Loucy (cell line): Measurements from ENCODE around the gene KRT76.

ENCODE experiments used
- H2AFZ ChIP-seq: fragments of 200-600 bp; sonication (generic); 2 replicates; pipeline ENCODE4 v1.6.0; 2016; ENCODE audit warnings: antibody characterized with exemption, mild to moderate bottlenecking, low read length, moderate library complexity
- H3F3A ChIP-seq: fragments of 200-600 bp; 2 replicates; pipeline ENCODE4 v1.6.0; 2016; ENCODE audit warnings: antibody characterized with exemption, low read depth, mild to moderate bottlenecking
- H3K27me3 ChIP-seq: fragments of 200-600 bp; sonication (generic); 2 replicates; pipeline ENCODE4 v1.6.1; 2014; ENCODE audit warnings: low read length, mild to moderate bottlenecking; ENCODE audit not compliant: insufficient read depth, poor library complexity, severe bottlenecking
- H3K36me3 ChIP-seq: fragments of 200-600 bp; sonication (generic); 2 replicates; pipeline ENCODE4 v1.6.1; 2016; ENCODE audit warnings: low read length; ENCODE audit not compliant: insufficient read depth
- H3K4me1 ChIP-seq: fragments of 200-600 bp; sonication (generic); 2 replicates; pipeline ENCODE4 v1.5.1; 2014; ENCODE audit warnings: low read length, mild to moderate bottlenecking; ENCODE audit not compliant: insufficient read depth, poor library complexity, severe bottlenecking
- H3K4me2 ChIP-seq: fragments of 200-600 bp; sonication (generic); 2 replicates; pipeline ENCODE4 v1.6.0; 2014; ENCODE audit warnings: antibody characterized with exemption, low read length, low read depth, mild to moderate bottlenecking; ENCODE audit not compliant: poor library complexity, severe bottlenecking
- H3K4me3 ChIP-seq: fragments of 200-600 bp; sonication (generic); 2 replicates; pipeline ENCODE4 v1.5.1; 2014; ENCODE audit warnings: low read length, mild to moderate bottlenecking, mixed read lengths; ENCODE audit not compliant: poor library complexity, severe bottlenecking
- H3K79me2 ChIP-seq: fragments of 200-600 bp; sonication (generic); 2 replicates; pipeline ENCODE4 v1.6.1; 2014; ENCODE audit warnings: low read length; ENCODE audit not compliant: insufficient read depth
- H3K9ac ChIP-seq: fragments of 200-600 bp; sonication (generic); 2 replicates; pipeline ENCODE4 v1.6.0; 2014; ENCODE audit warnings: mild to moderate bottlenecking, low read depth, low read length, moderate library complexity; ENCODE audit not compliant: poor library complexity, severe bottlenecking
- H3K9me2 ChIP-seq: fragments of 200-600 bp; sonication (generic); replicated peaks from 2 replicates; pipeline ENCODE4 v1.6.1; 2016; ENCODE audit warnings: low read depth, low read length, mixed read lengths
- H3K9me3 ChIP-seq: fragments of 200-600 bp; sonication (generic); 2 replicates; pipeline ENCODE4 v1.6.1; 2014; ENCODE audit warnings: mild to moderate bottlenecking, antibody characterized with exemption, low read length, low read depth; ENCODE audit not compliant: insufficient read depth
- H4K20me1 ChIP-seq: fragments of 200-600 bp; sonication (generic); 2 replicates; pipeline ENCODE4 v1.6.0; 2014; ENCODE audit warnings: antibody characterized with exemption, low read length, mild to moderate bottlenecking; ENCODE audit not compliant: insufficient read depth, poor library complexity, severe bottlenecking
- CTCF ChIP-seq: fragments of 200-600 bp; sonication (generic); conservative IDR thresholded peaks from 2 replicates; pipeline ENCODE4 v1.5.1; 2014; ENCODE audit warnings: mild to moderate bottlenecking, antibody characterized with exemption, low read length
- EZH2phosphoT487 ChIP-seq: fragments of 200-600 bp; IDR thresholded peaks from 2 replicates; pipeline ENCODE4 v1.6.1; 2018; ENCODE audit warnings: antibody characterized with exemption, mild to moderate bottlenecking, moderate library complexity, borderline replicate concordance

The KRT76 gene

GRCh38 chr12:52823761-52824450 lies 46.8 kb upstream of the KRT76 start:
- no peak overlapping the region for H3K9ac ChIP-seq
- H3K4me2 ChIP-seq = no peak overlapping the region
- no peak for TF ChIP-seq CTCF
- TF ChIP-seq EZH2phosphoT487 = no peak
- H3K36me3 ChIP-seq = no peaks in the 10 kb centered on the region
- H3K4me3 ChIP-seq = no peak overlapping the region
- no peaks in the 10 kb centered on the region for H3K9me3 ChIP-seq
- peaks cover 5% of the 10 kb centered on the region for H3K4me1 ChIP-seq
- no peak overlapping the region for H2AFZ ChIP-seq
- no peaks in the 10 kb centered on the region for H3K27me3 ChIP-seq
- no peaks in the 10 kb centered on the region for H3K9me2 ChIP-seq
- no peaks in the 10 kb centered on the region for H3F3A ChIP-seq
- H4K20me1 ChIP-seq = no peaks in the 10 kb centered on the region
- no peaks in the 10 kb centered on the region for H3K79me2 ChIP-seq

- no peak overlapping the region for H3K9ac ChIP-seq
- no peaks in the 10 kb centered on the region for H3K27me3 ChIP-seq
- no peaks in the 10 kb centered on the region for H3K79me2 ChIP-seq
- H3F3A ChIP-seq = no peaks in the 10 kb centered on the region
- no peaks in the 10 kb centered on the region for H3K36me3 ChIP-seq
- no peak overlapping the region for H2AFZ ChIP-seq
- no peak overlapping the region for H3K4me2 ChIP-seq
- no peak for TF ChIP-seq CTCF
- no peak for TF ChIP-seq EZH2phosphoT487
- no peaks in the 10 kb centered on the region for H3K4me1 ChIP-seq
- H3K9me3 ChIP-seq = no peaks in the 10 kb centered on the region
- no peaks in the 10 kb centered on the region for H4K20me1 ChIP-seq
- H3K4me3 ChIP-seq = no peak overlapping the region
- no peaks in the 10 kb centered on the region for H3K9me2 ChIP-seq
Observed at GRCh38 chr12:52822771-52823510, 45.8 kb upstream of the KRT76 start.

GRCh38 chr12:52821826-52822660 lies 44.9 kb upstream of the KRT76 start:
- H3K9me2 ChIP-seq = no peaks in the 10 kb centered on the region
- TF ChIP-seq CTCF = no peak
- TF ChIP-seq EZH2phosphoT487 = no peak
- H3F3A ChIP-seq = no peaks in the 10 kb centered on the region
- H3K79me2 ChIP-seq = no peaks in the 10 kb centered on the region
- H3K9me3 ChIP-seq = no peaks in the 10 kb centered on the region
- no peaks in the 10 kb centered on the region for H4K20me1 ChIP-seq
- no peak overlapping the region for H3K4me3 ChIP-seq
- no peaks in the 10 kb centered on the region for H3K27me3 ChIP-seq
- no peaks in the 10 kb centered on the region for H3K4me1 ChIP-seq
- no peak overlapping the region for H2AFZ ChIP-seq
- H3K4me2 ChIP-seq = no peak overlapping the region
- no peak overlapping the region for H3K9ac ChIP-seq
- H3K36me3 ChIP-seq = no peaks in the 10 kb centered on the region
